ENCODE measurements around the gene TSPAN2. TPM values are rescaled to one million over a fixed set of nuclear protein-coding genes. Genes with fewer than 3 reads are reported as not detected.

Gene TSPAN2
- total and polyA plus RNA-seq, 2 of the 4 experiments (the other 2 are of a cell fraction) = 0.18 to 0.60 TPM

DNA sequence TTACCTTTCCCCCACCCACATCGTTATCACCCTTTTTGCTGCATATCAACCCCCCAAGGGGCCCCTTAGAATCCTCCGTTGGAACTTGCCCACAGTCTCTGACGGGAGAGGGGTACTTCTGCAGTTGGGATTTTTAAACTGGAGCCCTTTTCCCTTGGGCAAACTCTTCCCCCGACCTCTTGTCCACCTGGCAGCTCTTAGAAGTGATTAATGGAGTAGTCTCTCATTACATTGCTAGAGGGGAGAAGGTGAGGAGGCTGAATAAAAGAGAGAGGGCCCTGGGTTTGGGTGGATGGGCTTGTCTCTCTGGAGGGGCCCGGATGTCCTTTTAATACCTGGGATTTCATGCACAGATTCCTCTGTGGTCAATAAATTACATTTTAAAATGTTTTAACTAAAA is 27.2 kb upstream of the TSPAN2 start:
- Histone ChIP-seq H3K4ac (ENCODE audit: low read depth, low read length) (no peak overlapping the region), H2AK5ac (ENCODE audit: low read depth, low read length) (no peak overlapping the region), H3K9ac (ENCODE audit: low read depth, low read length) (no peak overlapping the region), H3K18ac (ENCODE audit: low read depth, low read length) (no peak overlapping the region), H3K14ac (replicated peaks; ENCODE audit: low read depth, low read length) (no peak overlapping the region), H3K4me2 (ENCODE audit: low read depth, low read length) (no peak overlapping the region), H2BK120ac (ENCODE audit: low read depth, low read length) (no peak overlapping the region), H3K36me3 (ENCODE audit: control insufficient read depth, insufficient read depth, low read length) (no peaks in the 10 kb centered on the region), H3K79me1 (ENCODE audit: low read depth in 1 of 2, low read length in 2 of 2) (no peaks in the 10 kb centered on the region), H3K56ac (ENCODE audit: extremely low read depth, insufficient read depth, low read length) (no peak overlapping the region), H4K5ac (ENCODE audit: low read depth, low read length) (no peak overlapping the region), H3K9me1 (ENCODE audit: insufficient read depth, low read length) (no peaks in the 10 kb centered on the region), H2BK15ac (ENCODE audit: low read depth, low read length) (no peak overlapping the region), H2AK9ac (replicated peaks; ENCODE audit: low read depth, low read length, poor library complexity) (no peak overlapping the region), H4K20me1 (ENCODE audit: insufficient read depth, low read length) (no peaks in the 10 kb centered on the region), H3K4me1 (ENCODE audit: control insufficient read depth, insufficient read depth, low read length) (peaks cover 8% of the 10 kb centered on the region), H3K27ac (ENCODE audit: insufficient read depth, low read length) (no peak overlapping the region), H3K4me3 (ENCODE audit: insufficient read depth, low read depth, low read length) (no peak overlapping the region), H4K8ac (ENCODE audit: low read depth in 2 of 2, low read length in 2 of 2) (no peak overlapping the region), H4K91ac (ENCODE audit: insufficient read depth, low read depth, low read length) (no peak overlapping the region), H3K23ac (ENCODE audit: low read depth, low read length) (no peak overlapping the region), H2BK5ac (ENCODE audit: low read depth, low read length, poor library complexity, severe bottlenecking) (no peak overlapping the region), H2BK20ac (ENCODE audit: low read depth, low read length) (no peak overlapping the region), H2AFZ (replicated peaks; ENCODE audit: low read length, poor library complexity) (no peak overlapping the region), H3K27me3 (ENCODE audit: control insufficient read depth, insufficient read depth, low read length) (no peaks in the 10 kb centered on the region), H3K9me3 (ENCODE audit: control insufficient read depth, insufficient read depth, low read length) (no peaks in the 10 kb centered on the region; the same call in 1 of the 2 replicates)
- dilution Hi-C loops (cut with HindIII; ENCODE audit: low sequenced_read_pairs, unreplicated experiment) (no loop called here), intact Hi-C loops (cut with micrococcal nuclease) (no loop called here), in situ Hi-C loops (cut with MboI; ENCODE audit: low sequenced_read_pairs) (no loop called here)
- DNase-seq = no peak
- ChIA-PET CTCF (interaction anchor here (0.5 kb wide), 1 partner anchor 512 kb away, joined by 4 read pairs; no protein-coding TSS in a partner anchor), POLR2A (ENCODE audit: unreplicated experiment) (no interaction called here)
- WGBS, 2 experiments (ENCODE audit: extremely low coverage in 2 of 2, insufficient read length in 1 of 2) = no CpG with 5 or more reads among the region's 5 CpGs
- no peak for ATAC-seq (ENCODE audit: low read depth)
- no TSS peak for BruUV-seq (replicated peaks)
- TF ChIP-seq SMC3 (IDR thresholded peaks at IDR 0.05; ENCODE audit: low read depth, low read length) (no peak), CHD1 (IDR thresholded peaks at IDR 0.05; ENCODE audit: low read depth, low read length) (no peak), FOS (IDR thresholded peaks at IDR 0.05; ENCODE audit: low read depth, low read length) (no peak), NFE2L2 (IDR thresholded peaks at IDR 0.05; ENCODE audit: low read depth, low read length) (no peak), RAD21 (IDR thresholded peaks at IDR 0.05; ENCODE audit: low read length) (no peak), BHLHE40 (IDR thresholded peaks at IDR 0.05; ENCODE audit: low read depth, low read length) (no peak), CEBPB (IDR thresholded peaks at IDR 0.05; ENCODE audit: low read depth, low read length) (no peak), MAZ (IDR thresholded peaks at IDR 0.05; ENCODE audit: borderline replicate concordance, low read depth, low read length) (no peak), POLR2A (IDR thresholded peaks at IDR 0.05; ENCODE audit: low read depth, low read length) (no peak), MAFK (IDR thresholded peaks at IDR 0.05; ENCODE audit: low read depth, low read length) (no peak)
- TF ChIP-seq, protein P1, sequence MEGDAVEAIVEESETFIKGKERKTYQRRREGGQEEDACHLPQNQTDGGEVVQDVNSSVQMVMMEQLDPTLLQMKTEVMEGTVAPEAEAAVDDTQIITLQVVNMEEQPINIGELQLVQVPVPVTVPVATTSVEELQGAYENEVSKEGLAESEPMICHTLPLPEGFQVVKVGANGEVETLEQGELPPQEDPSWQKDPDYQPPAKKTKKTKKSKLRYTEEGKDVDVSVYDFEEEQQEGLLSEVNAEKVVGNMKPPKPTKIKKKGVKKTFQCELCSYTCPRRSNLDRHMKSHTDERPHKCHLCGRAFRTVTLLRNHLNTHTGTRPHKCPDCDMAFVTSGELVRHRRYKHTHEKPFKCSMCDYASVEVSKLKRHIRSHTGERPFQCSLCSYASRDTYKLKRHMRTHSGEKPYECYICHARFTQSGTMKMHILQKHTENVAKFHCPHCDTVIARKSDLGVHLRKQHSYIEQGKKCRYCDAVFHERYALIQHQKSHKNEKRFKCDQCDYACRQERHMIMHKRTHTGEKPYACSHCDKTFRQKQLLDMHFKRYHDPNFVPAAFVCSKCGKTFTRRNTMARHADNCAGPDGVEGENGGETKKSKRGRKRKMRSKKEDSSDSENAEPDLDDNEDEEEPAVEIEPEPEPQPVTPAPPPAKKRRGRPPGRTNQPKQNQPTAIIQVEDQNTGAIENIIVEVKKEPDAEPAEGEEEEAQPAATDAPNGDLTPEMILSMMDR (conservative IDR thresholded peaks at IDR 0.05; ENCODE audit: low read depth, low read length) = no peak
- TF ChIP-seq, protein P2, sequence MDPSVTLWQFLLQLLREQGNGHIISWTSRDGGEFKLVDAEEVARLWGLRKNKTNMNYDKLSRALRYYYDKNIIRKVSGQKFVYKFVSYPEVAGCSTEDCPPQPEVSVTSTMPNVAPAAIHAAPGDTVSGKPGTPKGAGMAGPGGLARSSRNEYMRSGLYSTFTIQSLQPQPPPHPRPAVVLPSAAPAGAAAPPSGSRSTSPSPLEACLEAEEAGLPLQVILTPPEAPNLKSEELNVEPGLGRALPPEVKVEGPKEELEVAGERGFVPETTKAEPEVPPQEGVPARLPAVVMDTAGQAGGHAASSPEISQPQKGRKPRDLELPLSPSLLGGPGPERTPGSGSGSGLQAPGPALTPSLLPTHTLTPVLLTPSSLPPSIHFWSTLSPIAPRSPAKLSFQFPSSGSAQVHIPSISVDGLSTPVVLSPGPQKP (IDR thresholded peaks at IDR 0.05; ENCODE audit: borderline replicate concordance, low read depth, low read length) = no peak
- TF ChIP-seq, protein P3, sequence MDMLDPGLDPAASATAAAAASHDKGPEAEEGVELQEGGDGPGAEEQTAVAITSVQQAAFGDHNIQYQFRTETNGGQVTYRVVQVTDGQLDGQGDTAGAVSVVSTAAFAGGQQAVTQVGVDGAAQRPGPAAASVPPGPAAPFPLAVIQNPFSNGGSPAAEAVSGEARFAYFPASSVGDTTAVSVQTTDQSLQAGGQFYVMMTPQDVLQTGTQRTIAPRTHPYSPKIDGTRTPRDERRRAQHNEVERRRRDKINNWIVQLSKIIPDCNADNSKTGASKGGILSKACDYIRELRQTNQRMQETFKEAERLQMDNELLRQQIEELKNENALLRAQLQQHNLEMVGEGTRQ (IDR thresholded peaks at IDR 0.05; ENCODE audit: low read depth, low read length) = no peak

All from IMR-90 (cell line).